HepG2 (cell line): Measurements from ENCODE around the gene NAIF1. TPM values are rescaled to one million over a fixed set of nuclear protein-coding genes. Genes with fewer than 3 reads are reported as not detected.

Experiments used
- AHR ChIP-seq: IDR thresholded peaks from 2 replicates; pipeline ENCODE4 v1.6.1; 2018; ENCODE audit warnings: missing genetic modification reagents, missing compliant biosample characterization
- CREB1 ChIP-seq, 2 experiments: fragments of 450-650 bp in 1 of 2; IDR thresholded peaks; 2 replicates each; pipeline ENCODE4 v1.6.1; 2016 to 2017; ENCODE audit warnings: control low read depth in 1 of 2, mild to moderate bottlenecking in 1 of 2, missing compliant biosample characterization in 1 of 2, missing genetic modification characterization in 1 of 2
- ELF1 ChIP-seq: sonication (generic); formaldehyde crosslinking; IDR thresholded peaks from 2 replicates; pipeline ENCODE4 v1.4.0; 2020; ENCODE audit warnings: missing genetic modification reagents
- HCFC1 ChIP-seq: fragments of 150-350 bp; IDR thresholded peaks from 2 replicates; pipeline ENCODE4 v1.6.1; 2014; ENCODE audit warnings: low read depth, low read length
- HIVEP1 ChIP-seq: sonication (generic); formaldehyde crosslinking; IDR thresholded peaks from 2 replicates; pipeline ENCODE4 v1.4.0; 2020; ENCODE audit warnings: mild to moderate bottlenecking, missing genetic modification reagents
- KDM4B ChIP-seq: sonication (generic); formaldehyde crosslinking; IDR thresholded peaks from 2 replicates; pipeline ENCODE4 v1.4.0; 2020; ENCODE audit warnings: missing genetic modification reagents
- KLF15 ChIP-seq: sonication (generic); formaldehyde crosslinking; IDR thresholded peaks from 2 replicates; pipeline ENCODE4 v1.8.1; 2023; ENCODE audit warnings: borderline replicate concordance, mild to moderate bottlenecking, inconsistent platforms, missing genetic modification reagents, mixed read lengths
- MAFK ChIP-seq, 2 experiments: IDR thresholded peaks in 1 of 2; conservative IDR thresholded peaks in 1 of 2; 2 replicates each; pipeline ENCODE4 v1.6.1; 2011; ENCODE audit warnings: improper control_type of control experiment in 2 of 2, low read length in 2 of 2
- NPAS2 ChIP-seq: sonication (generic); formaldehyde crosslinking; IDR thresholded peaks from 2 replicates; pipeline ENCODE4 v1.8.0; 2022; ENCODE audit warnings: mild to moderate bottlenecking, missing genetic modification reagents, borderline replicate concordance
- PCBP1 ChIP-seq: fragments of 200-400 bp; formaldehyde crosslinking; IDR thresholded peaks from 2 replicates; pipeline ENCODE4 v1.6.1; 2017; ENCODE audit warnings: mild to moderate bottlenecking, low read depth, low read length, borderline replicate concordance
- REL ChIP-seq: sonication (generic); formaldehyde crosslinking; conservative IDR thresholded peaks from 2 replicates; pipeline ENCODE4 v1.8.0; 2022; ENCODE audit warnings: mild to moderate bottlenecking, missing genetic modification reagents, moderate library complexity
- TP53 ChIP-seq: sonication (generic); formaldehyde crosslinking; conservative IDR thresholded peaks from 2 replicates; pipeline ENCODE4 v1.4.0; 2020; ENCODE audit warnings: missing genetic modification reagents
- ZBTB1 ChIP-seq: sonication (generic); formaldehyde crosslinking; IDR thresholded peaks from 2 replicates; pipeline ENCODE4 v1.4.0; 2020; ENCODE audit warnings: missing genetic modification reagents, borderline replicate concordance
- ZFP82 ChIP-seq: sonication (generic); formaldehyde crosslinking; IDR thresholded peaks from 2 replicates; pipeline ENCODE4 v1.5.1; 2020; ENCODE audit warnings: mild to moderate bottlenecking, missing genetic modification reagents, borderline replicate concordance
- ZMYM3 ChIP-seq: sonication (generic); formaldehyde crosslinking; IDR thresholded peaks from 2 replicates; pipeline ENCODE4 v1.5.1; 2020; ENCODE audit warnings: mild to moderate bottlenecking, missing genetic modification reagents
- ZNF343 ChIP-seq: sonication (generic); formaldehyde crosslinking; IDR thresholded peaks from 2 replicates; pipeline ENCODE4 v1.4.0; 2020; ENCODE audit warnings: mild to moderate bottlenecking, missing genetic modification reagents
- ZNF383 ChIP-seq: sonication (generic); formaldehyde crosslinking; IDR thresholded peaks from 2 replicates; pipeline ENCODE4 v1.4.0; 2020; ENCODE audit warnings: missing genetic modification reagents, mild to moderate bottlenecking, borderline replicate concordance
- ZNF432 ChIP-seq: sonication (generic); formaldehyde crosslinking; IDR thresholded peaks from 2 replicates; pipeline ENCODE4 v1.5.0; 2020; ENCODE audit warnings: missing genetic modification reagents, mild to moderate bottlenecking, borderline replicate concordance
- ZNF44 ChIP-seq: sonication (generic); formaldehyde crosslinking; IDR thresholded peaks from 2 replicates; pipeline ENCODE4 v1.5.1; 2020; ENCODE audit warnings: mild to moderate bottlenecking, missing genetic modification reagents
- ZNF562 ChIP-seq: sonication (generic); formaldehyde crosslinking; IDR thresholded peaks from 2 replicates; pipeline ENCODE4 v1.8.0; 2022; ENCODE audit warnings: missing genetic modification reagents, borderline replicate concordance
- ZNF776 ChIP-seq: sonication (generic); formaldehyde crosslinking; IDR thresholded peaks from 2 replicates; pipeline ENCODE4 v1.4.0; 2020; ENCODE audit warnings: mild to moderate bottlenecking, missing genetic modification reagents
- polyA plus RNA-seq, 8 experiments: library from polyadenylated mRNA; depleted of rRNA in 3 of 8; stranded (reverse) in 7 of 8; unstranded in 1 of 8; fragments of >200 nt; fragmentation: Illumina TruSeq in 4 of 8; extraction: Trizol in 4 of 8; gene quantifications; 2 replicates each; pipeline versions ENCODE4 v1.2.1 to v1.2.3, GENCODE V29; 2011 to 2016; ENCODE audit warnings: low read depth in 4 of 8, missing spikeins in 1 of 8, mixed read lengths in 1 of 8; ENCODE audit not compliant: insufficient read depth in 1 of 8
- total RNA-seq, 5 experiments: library from RNA; depleted of rRNA; stranded (reverse); fragments of >200 nt; fragmentation: Illumina TruSeq; extraction: Trizol; gene quantifications; 2 replicates each; pipeline ENCODE4 v1.2.3, GENCODE V29; 2016; ENCODE audit warnings: low read depth in 1 of 5
- TF ChIP-seq, protein P1 (sequence below): sonication (generic); formaldehyde crosslinking; IDR thresholded peaks from 2 replicates; pipeline ENCODE4 v1.5.1; 2020; ENCODE audit warnings: missing genetic modification reagents, mild to moderate bottlenecking, borderline replicate concordance
- TF ChIP-seq, protein P2 (sequence below): sonication (generic); formaldehyde crosslinking; IDR thresholded peaks from 2 replicates; pipeline ENCODE4 v1.8.0; 2022; ENCODE audit warnings: mild to moderate bottlenecking, missing genetic modification reagents; ENCODE audit not compliant: insufficient replicate concordance
- TF ChIP-seq, protein P3 (sequence below): sonication (generic); formaldehyde crosslinking; IDR thresholded peaks from 2 replicates; pipeline ENCODE4 v1.9.0; 2021; ENCODE audit warnings: missing genetic modification reagents, borderline replicate concordance
- TF ChIP-seq, protein P4 (sequence below), 2 experiments: fragments of 450-650 bp in 1 of 2; sonication (generic) in 1 of 2; formaldehyde crosslinking; IDR thresholded peaks; 2 replicates each; pipeline versions ENCODE4 v1.5.0 to v1.8.0; 2020 to 2022; ENCODE audit warnings: mild to moderate bottlenecking in 1 of 2, missing genetic modification reagents in 1 of 2

NAIF1 gene
- total and polyA plus RNA-seq, 2 of the 13 experiments (the other 11 are each of a cell fraction or from before 2014, with no cell fraction given), result 6.0 to 6.9 TPM

DNA sequence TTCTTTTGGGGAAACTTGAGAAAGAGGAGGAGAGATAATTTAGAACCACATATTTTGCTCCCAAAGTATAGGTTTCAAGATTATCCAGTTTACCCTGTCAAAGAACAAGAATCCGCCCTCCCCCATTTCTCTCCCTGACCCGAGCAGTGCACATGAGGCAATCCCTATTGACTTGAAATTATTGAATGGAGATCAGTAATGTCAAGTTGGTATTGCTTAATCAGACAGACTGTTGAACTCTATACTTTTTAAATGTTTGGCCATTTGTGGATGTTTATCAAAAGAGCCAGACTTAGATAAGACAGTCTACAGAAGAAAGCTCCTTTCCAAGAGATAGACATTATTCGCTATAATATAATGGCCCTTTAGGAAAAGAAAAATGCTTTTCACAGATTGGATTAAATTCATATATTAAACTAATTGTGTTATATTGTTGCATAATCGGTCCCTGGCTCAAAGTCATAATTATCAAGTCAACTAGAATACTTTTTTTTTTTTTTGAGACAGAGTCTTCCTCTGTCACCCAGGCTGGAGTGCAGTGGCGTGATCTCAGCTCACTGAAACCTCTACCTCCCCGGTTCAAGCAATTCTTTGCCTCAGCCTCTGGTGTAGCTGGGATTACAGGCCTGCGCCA, 6.2 kb upstream of the NAIF1 start (continued):
- TF ChIP-seq, protein P1, sequence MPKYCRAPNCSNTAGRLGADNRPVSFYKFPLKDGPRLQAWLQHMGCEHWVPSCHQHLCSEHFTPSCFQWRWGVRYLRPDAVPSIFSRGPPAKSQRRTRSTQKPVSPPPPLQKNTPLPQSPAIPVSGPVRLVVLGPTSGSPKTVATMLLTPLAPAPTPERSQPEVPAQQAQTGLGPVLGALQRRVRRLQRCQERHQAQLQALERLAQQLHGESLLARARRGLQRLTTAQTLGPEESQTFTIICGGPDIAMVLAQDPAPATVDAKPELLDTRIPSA (CRISPR knock-in tag), result no peak
- TF ChIP-seq KDM4B (CRISPR knock-in tag) (no peak), ZNF776 (no peak), REL (CRISPR knock-in tag) (no peak), MAFK (conservative IDR thresholded peaks at IDR 0.05 in 1 of 2, IDR thresholded peaks at IDR 0.05 in 1 of 2; ENCODE audit: low read length in 2 of 2) (no peak), ZNF343 (CRISPR knock-in tag) (no peak), ZBTB1 (CRISPR knock-in tag) (no peak), AHR (CRISPR knock-in tag) (no peak), PCBP1 (no peak), ZNF383 (no peak), ZNF44 (no peak), HCFC1 (no peak), ZNF432 (CRISPR knock-in tag) (no peak), HIVEP1 (no peak), ZFP82 (no peak), KLF15 (no peak), ZNF562 (no peak), NPAS2 (no peak), ZMYM3 (no peak), ELF1 (CRISPR knock-in tag) (no peak), CREB1 (IDR thresholded peaks at IDR 0.05) (no peak), CREB1 (CRISPR knock-in tag; IDR thresholded peaks at IDR 0.05) (peak; percentile 47), TP53 (CRISPR knock-in tag) (no peak)
- TF ChIP-seq, protein P2, sequence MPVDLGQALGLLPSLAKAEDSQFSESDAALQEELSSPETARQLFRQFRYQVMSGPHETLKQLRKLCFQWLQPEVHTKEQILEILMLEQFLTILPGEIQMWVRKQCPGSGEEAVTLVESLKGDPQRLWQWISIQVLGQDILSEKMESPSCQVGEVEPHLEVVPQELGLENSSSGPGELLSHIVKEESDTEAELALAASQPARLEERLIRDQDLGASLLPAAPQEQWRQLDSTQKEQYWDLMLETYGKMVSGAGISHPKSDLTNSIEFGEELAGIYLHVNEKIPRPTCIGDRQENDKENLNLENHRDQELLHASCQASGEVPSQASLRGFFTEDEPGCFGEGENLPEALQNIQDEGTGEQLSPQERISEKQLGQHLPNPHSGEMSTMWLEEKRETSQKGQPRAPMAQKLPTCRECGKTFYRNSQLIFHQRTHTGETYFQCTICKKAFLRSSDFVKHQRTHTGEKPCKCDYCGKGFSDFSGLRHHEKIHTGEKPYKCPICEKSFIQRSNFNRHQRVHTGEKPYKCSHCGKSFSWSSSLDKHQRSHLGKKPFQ (CRISPR knock-in tag), result no peak
- TF ChIP-seq, protein P3, sequence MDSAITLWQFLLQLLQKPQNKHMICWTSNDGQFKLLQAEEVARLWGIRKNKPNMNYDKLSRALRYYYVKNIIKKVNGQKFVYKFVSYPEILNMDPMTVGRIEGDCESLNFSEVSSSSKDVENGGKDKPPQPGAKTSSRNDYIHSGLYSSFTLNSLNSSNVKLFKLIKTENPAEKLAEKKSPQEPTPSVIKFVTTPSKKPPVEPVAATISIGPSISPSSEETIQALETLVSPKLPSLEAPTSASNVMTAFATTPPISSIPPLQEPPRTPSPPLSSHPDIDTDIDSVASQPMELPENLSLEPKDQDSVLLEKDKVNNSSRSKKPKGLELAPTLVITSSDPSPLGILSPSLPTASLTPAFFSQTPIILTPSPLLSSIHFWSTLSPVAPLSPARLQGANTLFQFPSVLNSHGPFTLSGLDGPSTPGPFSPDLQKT, result no peak
- TF ChIP-seq, protein P4, sequence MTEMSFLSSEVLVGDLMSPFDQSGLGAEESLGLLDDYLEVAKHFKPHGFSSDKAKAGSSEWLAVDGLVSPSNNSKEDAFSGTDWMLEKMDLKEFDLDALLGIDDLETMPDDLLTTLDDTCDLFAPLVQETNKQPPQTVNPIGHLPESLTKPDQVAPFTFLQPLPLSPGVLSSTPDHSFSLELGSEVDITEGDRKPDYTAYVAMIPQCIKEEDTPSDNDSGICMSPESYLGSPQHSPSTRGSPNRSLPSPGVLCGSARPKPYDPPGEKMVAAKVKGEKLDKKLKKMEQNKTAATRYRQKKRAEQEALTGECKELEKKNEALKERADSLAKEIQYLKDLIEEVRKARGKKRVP (CRISPR knock-in tag; IDR thresholded peaks at IDR 0.05), result peak in 1 of 2 experiments; percentile 90; a peak in 2 of 4 replicates
